HCT116 (cell line): ENCODE measurements around the gene CAPN13.

ENCODE experiments used
- CBX3 ChIP-seq: IDR thresholded peaks from 2 replicates; pipeline ENCODE4 v1.6.1; 2012; ENCODE audit warnings: low read depth
- CEBPB ChIP-seq: IDR thresholded peaks from 2 replicates; pipeline ENCODE4 v1.6.1; 2012; ENCODE audit warnings: low read depth
- EGR1 ChIP-seq: IDR thresholded peaks from 2 replicates; pipeline ENCODE4 v1.6.1; 2012; ENCODE audit warnings: low read depth
- ELF1 ChIP-seq: IDR thresholded peaks from 2 replicates; pipeline ENCODE4 v1.6.1; 2012; ENCODE audit warnings: low read depth, borderline replicate concordance
- EZH2 ChIP-seq: fragments of 200-600 bp; sonication (generic); IDR thresholded peaks from 2 replicates; pipeline ENCODE4 v1.6.1; 2017; ENCODE audit warnings: antibody characterized with exemption, mixed run types
- POLR2A ChIP-seq: IDR thresholded peaks from 2 replicates; pipeline ENCODE4 v1.7.0; 2011; ENCODE audit warnings: borderline replicate concordance; ENCODE audit not compliant: insufficient read depth, insufficient read length; ENCODE audit errors: extremely low read depth
- RAD21 ChIP-seq: IDR thresholded peaks from 2 replicates; pipeline ENCODE4 v1.6.1; 2012; ENCODE audit warnings: low read depth, mild to moderate bottlenecking
- TF ChIP-seq, protein P1 (sequence below): IDR thresholded peaks from 2 replicates; pipeline ENCODE4 v1.6.1; 2012
- TF ChIP-seq, protein P2 (sequence below), 3 experiments: fragments of 200-600 bp in 1 of 3; sonication (generic) in 1 of 3; IDR thresholded peaks in 2 of 3; conservative IDR thresholded peaks in 1 of 3; 2 replicates each; pipeline ENCODE4 v1.5.1; 2012 to 2017; ENCODE audit warnings: low read depth in 2 of 3, low read length in 2 of 3, antibody characterized with exemption in 1 of 3, borderline replicate concordance in 1 of 3, control low read depth in 1 of 3, mild to moderate bottlenecking in 1 of 3, mixed read lengths in 1 of 3, mixed run types in 1 of 3, moderate library complexity in 1 of 3; ENCODE audit not compliant: insufficient read depth in 1 of 3
- TF ChIP-seq, protein P3 (sequence below): IDR thresholded peaks from 2 replicates; pipeline ENCODE4 v1.6.1; 2012
- TF ChIP-seq, protein P4 (sequence below): IDR thresholded peaks from 2 replicates; pipeline ENCODE4 v1.6.1; 2012; ENCODE audit warnings: low read depth

DNA sequence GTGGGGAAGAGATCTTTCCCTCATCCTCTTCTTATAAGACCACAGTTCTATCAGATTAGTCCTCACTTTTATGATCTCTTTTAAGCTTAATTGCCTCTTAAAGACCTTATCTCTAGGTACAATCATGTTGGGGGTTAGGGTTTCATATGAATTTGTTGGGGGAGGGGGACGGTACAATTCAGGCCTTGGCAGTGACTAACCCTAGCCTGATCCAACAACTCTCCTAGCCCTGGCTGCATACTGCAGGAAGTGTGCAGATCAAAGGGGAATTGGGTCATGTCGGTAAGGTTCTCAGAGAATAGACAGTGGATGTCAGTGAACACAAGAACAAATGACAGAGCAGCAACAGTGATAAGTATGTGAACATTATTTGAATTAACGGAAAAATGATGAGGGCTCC, 16.4 kb downstream of the CAPN13 start:
- TF ChIP-seq, protein P1, sequence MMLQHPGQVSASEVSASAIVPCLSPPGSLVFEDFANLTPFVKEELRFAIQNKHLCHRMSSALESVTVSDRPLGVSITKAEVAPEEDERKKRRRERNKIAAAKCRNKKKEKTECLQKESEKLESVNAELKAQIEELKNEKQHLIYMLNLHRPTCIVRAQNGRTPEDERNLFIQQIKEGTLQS: no peak
- TF ChIP-seq EZH2 (no peak), POLR2A (no peak), EGR1 (no peak), CEBPB (no peak), RAD21 (no peak), CBX3 (no peak), ELF1 (no peak)
- TF ChIP-seq, protein P2, sequence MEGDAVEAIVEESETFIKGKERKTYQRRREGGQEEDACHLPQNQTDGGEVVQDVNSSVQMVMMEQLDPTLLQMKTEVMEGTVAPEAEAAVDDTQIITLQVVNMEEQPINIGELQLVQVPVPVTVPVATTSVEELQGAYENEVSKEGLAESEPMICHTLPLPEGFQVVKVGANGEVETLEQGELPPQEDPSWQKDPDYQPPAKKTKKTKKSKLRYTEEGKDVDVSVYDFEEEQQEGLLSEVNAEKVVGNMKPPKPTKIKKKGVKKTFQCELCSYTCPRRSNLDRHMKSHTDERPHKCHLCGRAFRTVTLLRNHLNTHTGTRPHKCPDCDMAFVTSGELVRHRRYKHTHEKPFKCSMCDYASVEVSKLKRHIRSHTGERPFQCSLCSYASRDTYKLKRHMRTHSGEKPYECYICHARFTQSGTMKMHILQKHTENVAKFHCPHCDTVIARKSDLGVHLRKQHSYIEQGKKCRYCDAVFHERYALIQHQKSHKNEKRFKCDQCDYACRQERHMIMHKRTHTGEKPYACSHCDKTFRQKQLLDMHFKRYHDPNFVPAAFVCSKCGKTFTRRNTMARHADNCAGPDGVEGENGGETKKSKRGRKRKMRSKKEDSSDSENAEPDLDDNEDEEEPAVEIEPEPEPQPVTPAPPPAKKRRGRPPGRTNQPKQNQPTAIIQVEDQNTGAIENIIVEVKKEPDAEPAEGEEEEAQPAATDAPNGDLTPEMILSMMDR (IDR thresholded peaks at IDR 0.05 in 2 of 3, conservative IDR thresholded peaks at IDR 0.05 in 1 of 3; ENCODE audit: borderline replicate concordance in 1 of 3, insufficient read depth in 1 of 3, low read depth in 2 of 3, low read length in 2 of 3): no peak
- TF ChIP-seq, protein P3, sequence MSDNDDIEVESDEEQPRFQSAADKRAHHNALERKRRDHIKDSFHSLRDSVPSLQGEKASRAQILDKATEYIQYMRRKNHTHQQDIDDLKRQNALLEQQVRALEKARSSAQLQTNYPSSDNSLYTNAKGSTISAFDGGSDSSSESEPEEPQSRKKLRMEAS: no peak
- TF ChIP-seq, protein P4, sequence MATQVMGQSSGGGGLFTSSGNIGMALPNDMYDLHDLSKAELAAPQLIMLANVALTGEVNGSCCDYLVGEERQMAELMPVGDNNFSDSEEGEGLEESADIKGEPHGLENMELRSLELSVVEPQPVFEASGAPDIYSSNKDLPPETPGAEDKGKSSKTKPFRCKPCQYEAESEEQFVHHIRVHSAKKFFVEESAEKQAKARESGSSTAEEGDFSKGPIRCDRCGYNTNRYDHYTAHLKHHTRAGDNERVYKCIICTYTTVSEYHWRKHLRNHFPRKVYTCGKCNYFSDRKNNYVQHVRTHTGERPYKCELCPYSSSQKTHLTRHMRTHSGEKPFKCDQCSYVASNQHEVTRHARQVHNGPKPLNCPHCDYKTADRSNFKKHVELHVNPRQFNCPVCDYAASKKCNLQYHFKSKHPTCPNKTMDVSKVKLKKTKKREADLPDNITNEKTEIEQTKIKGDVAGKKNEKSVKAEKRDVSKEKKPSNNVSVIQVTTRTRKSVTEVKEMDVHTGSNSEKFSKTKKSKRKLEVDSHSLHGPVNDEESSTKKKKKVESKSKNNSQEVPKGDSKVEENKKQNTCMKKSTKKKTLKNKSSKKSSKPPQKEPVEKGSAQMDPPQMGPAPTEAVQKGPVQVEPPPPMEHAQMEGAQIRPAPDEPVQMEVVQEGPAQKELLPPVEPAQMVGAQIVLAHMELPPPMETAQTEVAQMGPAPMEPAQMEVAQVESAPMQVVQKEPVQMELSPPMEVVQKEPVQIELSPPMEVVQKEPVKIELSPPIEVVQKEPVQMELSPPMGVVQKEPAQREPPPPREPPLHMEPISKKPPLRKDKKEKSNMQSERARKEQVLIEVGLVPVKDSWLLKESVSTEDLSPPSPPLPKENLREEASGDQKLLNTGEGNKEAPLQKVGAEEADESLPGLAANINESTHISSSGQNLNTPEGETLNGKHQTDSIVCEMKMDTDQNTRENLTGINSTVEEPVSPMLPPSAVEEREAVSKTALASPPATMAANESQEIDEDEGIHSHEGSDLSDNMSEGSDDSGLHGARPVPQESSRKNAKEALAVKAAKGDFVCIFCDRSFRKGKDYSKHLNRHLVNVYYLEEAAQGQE: no peak
